K562 (cell line): ENCODE data around the gene ERN1. TPM values are rescaled to one million over a fixed set of nuclear protein-coding genes. Genes with fewer than 3 reads are reported as not detected.
A peak's percentile ranks its signal among the peaks of the same experiment; 100 is the strongest.

Source experiments
- ATAC-seq: fragments of 200-7000 bp; cut with Tn5 transposase; 3 replicates; pipeline ENCODE4 v1.9.1; 2020; ENCODE audit warnings: moderate library complexity
- BruUV-seq: library from RNA; stranded (reverse); fragments of 400-500 nt; replicated peaks from 2 replicates; lab custom pipeline; 2021; lab: Mats Ljungman, UMichigan
- CTCF ChIA-PET: fragments of 300-600 bp; formaldehyde crosslinking; extraction: SDS; loops from one replicate; lab custom pipeline; 2021; ENCODE audit warnings: low intra/inter-chr PET ratio; lab: Yijun Ruan, JAX
- POLR2A ChIA-PET: fragments of 300-600, 350-650 bp; sonication (Branson Sonifier 250); formaldehyde crosslinking; extraction: SDS; loops from one replicate; lab custom pipeline; 2021; ENCODE audit warnings: antibody characterized with exemption, inconsistent platforms; lab: Yijun Ruan, JAX
- DNase-seq, 4 experiments: peaks; one replicate each; pipeline versions ENCODE4 v3.0.0 to v3.0.0-alpha.2; 2011 to 2018; ENCODE audit warnings: low spot score in 3 of 4, mixed read lengths in 3 of 4; ENCODE audit errors: extremely low read depth in 1 of 4
- FAIRE-seq: peaks from 2 replicates; lab custom pipeline; 2011; peaks lifted over from hg19 to GRCh38; lab: Jason Lieb, UNC
- H2AFZ ChIP-seq: 2 replicates; pipeline ENCODE4 v1.6.0; 2011; ENCODE audit warnings: low read depth, low read length, control low read depth, inconsistent platforms
- H3K27ac ChIP-seq: fragments of 200-600 bp; 3 replicates; pipeline ENCODE4 v1.8.0; 2011; ENCODE audit warnings: low read depth, mild to moderate bottlenecking, control low read depth, inconsistent platforms, low read length, moderate library complexity, mixed read lengths; ENCODE audit errors: extremely low read depth
- H3K27me3 ChIP-seq, 2 experiments: fragments of 300-600 bp in 1 of 2; 2 replicates in 1 of 2; 3 replicates in 1 of 2; pipeline versions ENCODE4 v1.6.0 to v1.8.0; 2011; ENCODE audit warnings: inconsistent platforms in 2 of 2, low read length in 2 of 2, mild to moderate bottlenecking in 1 of 2, mixed read lengths in 1 of 2, moderate library complexity in 1 of 2; ENCODE audit not compliant: control insufficient read depth in 2 of 2, insufficient read depth in 2 of 2
- H3K36me3 ChIP-seq: fragments of 300-600 bp; 3 replicates; pipeline ENCODE4 v1.8.0; 2011; ENCODE audit warnings: mild to moderate bottlenecking, low read length, inconsistent platforms; ENCODE audit not compliant: control insufficient read depth, insufficient read depth
- H3K4me1 ChIP-seq, 2 experiments: fragments of 200-600 bp in 1 of 2; replicated peaks in 1 of 2; 2 replicates in 1 of 2; 3 replicates in 1 of 2; pipeline versions ENCODE4 v1.5.1 to v1.8.0; 2011; ENCODE audit warnings: inconsistent platforms in 2 of 2, low read length in 2 of 2, mild to moderate bottlenecking in 1 of 2, mixed read lengths in 1 of 2, moderate library complexity in 1 of 2; ENCODE audit not compliant: control insufficient read depth in 2 of 2, insufficient read depth in 2 of 2
- H3K4me2 ChIP-seq: 2 replicates; pipeline ENCODE4 v1.6.1; 2011; ENCODE audit warnings: low read length, control low read depth, inconsistent platforms, mixed read lengths; ENCODE audit not compliant: insufficient read depth
- H3K4me3 ChIP-seq: fragments of 200-600 bp; sonication (generic), shearing (Covaris generic); 2 replicates; pipeline ENCODE4 v1.5.1; 2016; ENCODE audit warnings: control low read depth, inconsistent platforms
- H3K79me2 ChIP-seq: fragments of 200-600 bp; 3 replicates; pipeline ENCODE4 v1.8.0; 2011; ENCODE audit warnings: low read length, inconsistent platforms; ENCODE audit not compliant: control insufficient read depth, insufficient read depth
- H3K9ac ChIP-seq, 2 experiments: 2 replicates each; pipeline versions ENCODE4 v1.6.0 to v1.6.1; 2011; ENCODE audit warnings: low read depth in 2 of 2, low read length in 2 of 2, control low read depth in 1 of 2, inconsistent platforms in 1 of 2, mild to moderate bottlenecking in 1 of 2, mixed read lengths in 1 of 2; ENCODE audit not compliant: insufficient read depth in 1 of 2
- H3K9me1 ChIP-seq: one replicate; pipeline ENCODE4 v1.6.0; 2011; ENCODE audit warnings: inconsistent platforms, mild to moderate bottlenecking, low read length, moderate library complexity; ENCODE audit not compliant: control insufficient read depth, insufficient read depth
- H3K9me3 ChIP-seq: replicated peaks from 2 replicates; pipeline ENCODE4 v1.5.1; 2011; ENCODE audit warnings: low read depth, low read length, inconsistent platforms; ENCODE audit not compliant: control insufficient read depth, insufficient read depth
- H4K20me1 ChIP-seq: replicated peaks from 2 replicates; pipeline ENCODE4 v1.6.1; 2011; ENCODE audit warnings: low read length, inconsistent platforms, mixed read lengths; ENCODE audit not compliant: control insufficient read depth, insufficient read depth
- BRCA1 ChIP-seq, 2 experiments: fragments of 450-650 bp in 1 of 2; sonication (generic) in 1 of 2; formaldehyde crosslinking in 1 of 2; IDR thresholded peaks; 2 replicates each; pipeline versions ENCODE4 v1.5.0 to v1.6.1; 2017 to 2020; ENCODE audit warnings: mild to moderate bottlenecking in 1 of 2, missing genetic modification reagents in 1 of 2
- BRD9 ChIP-seq: fragments of 450-650 bp; IDR thresholded peaks from 2 replicates; pipeline ENCODE4 v1.6.1; 2018; ENCODE audit warnings: low read depth; ENCODE audit not compliant: partially characterized antibody
- GABPA ChIP-seq: fragments of 200-800 bp; sonication (Bioruptor generic); conservative IDR thresholded peaks from 2 replicates; pipeline ENCODE4 v1.6.1; 2016; ENCODE audit warnings: low read depth, missing genetic modification characterization, missing compliant biosample characterization
- HDAC8 ChIP-seq: fragments of 450-650 bp; IDR thresholded peaks from 2 replicates; pipeline ENCODE4 v1.6.1; 2016; ENCODE audit warnings: mild to moderate bottlenecking, missing genetic modification characterization, moderate library complexity, missing compliant biosample characterization
- PHB ChIP-seq: fragments of 250-450 bp; sonication (Bioruptor Pico); IDR thresholded peaks from 2 replicates; pipeline ENCODE4 v1.5.0; 2021
- SMAD1 ChIP-seq: fragments of 150-350 bp; IDR thresholded peaks from 2 replicates; pipeline ENCODE4 v1.6.1; 2014; ENCODE audit warnings: low read length, low read depth; ENCODE audit not compliant: partially characterized antibody
- ZBTB1 ChIP-seq: sonication (generic); formaldehyde crosslinking; IDR thresholded peaks from 2 replicates; pipeline ENCODE4 v1.8.1; 2023; ENCODE audit warnings: missing genetic modification reagents, low read depth, mild to moderate bottlenecking, borderline replicate concordance
- ZNF12 ChIP-seq: sonication (generic); formaldehyde crosslinking; IDR thresholded peaks from 2 replicates; pipeline ENCODE4 v1.4.0; 2020; ENCODE audit warnings: mild to moderate bottlenecking, missing genetic modification reagents
- WGBS: fragments of 100-300 bp; shearing (Covaris generic); methylation state at CpG from one replicate; pipeline ENCODE4 v1.1.6; 2016; ENCODE audit warnings: low coverage, mixed read lengths; ENCODE audit not compliant: insufficient coverage; ENCODE audit errors: missing lambda C conversion rate; 5-methylcytosine and 5-hydroxymethylcytosine counted together
- in situ Hi-C: fragments of 300-500 bp; cut with MboI; formaldehyde crosslinking; loops from 4 replicates; pipeline ENCODE4 v1.15.0; 2018; ENCODE audit warnings: inconsistent platforms, mixed read lengths
- intact Hi-C: fragments of 100-400 bp; cut with micrococcal nuclease; formaldehyde crosslinking; loops from 2 replicates; pipeline ENCODE4 v1.14.2; 2022
- polyA plus RNA-seq, 8 experiments: library from polyadenylated mRNA; depleted of rRNA in 4 of 8; stranded (reverse) in 5 of 8; unstranded in 3 of 8; fragments of >200 nt; fragmentation: Nextera tagmentation in 2 of 8; fragmentation: Illumina TruSeq in 1 of 8; extraction: Ambion mirVana in 2 of 8; extraction: Trizol in 1 of 8; gene quantifications; 2 replicates each; pipeline versions ENCODE4 v1.2.1 to v1.2.3, GENCODE V29; 2011 to 2014; ENCODE audit warnings: inconsistent platforms in 1 of 8, missing spikeins in 1 of 8
- total RNA-seq, 7 experiments: library from RNA; depleted of rRNA in 6 of 7; stranded (reverse); fragments of >200 nt in 6 of 7; fragmentation: Illumina TruSeq in 2 of 7; extraction: Trizol in 2 of 7; gene quantifications; 2 replicates each; pipeline versions ENCODE4 v1.2.1 to v1.2.3, GENCODE V29; 2011 to 2021; ENCODE audit warnings: low replicate concordance in 1 of 7
- TF ChIP-seq, protein P1 (sequence below): sonication (generic); formaldehyde crosslinking; IDR thresholded peaks from 2 replicates; pipeline ENCODE4 v1.9.0; 2022; ENCODE audit warnings: mild to moderate bottlenecking, missing genetic modification reagents
- TF ChIP-seq, protein P2 (sequence below): sonication (generic); formaldehyde crosslinking; IDR thresholded peaks from 2 replicates; pipeline ENCODE4 v1.8.0; 2022; ENCODE audit warnings: mild to moderate bottlenecking, missing genetic modification reagents
- TF ChIP-seq, protein P3 (sequence below), 3 experiments: IDR thresholded peaks in 2 of 3; conservative IDR thresholded peaks in 1 of 3; 2 replicates each; pipeline ENCODE4 v1.5.1; 2011 to 2012; ENCODE audit warnings: low read length in 3 of 3, mild to moderate bottlenecking in 3 of 3, control low read depth in 2 of 3, improper control_type of control experiment in 1 of 3, inconsistent platforms in 1 of 3, low read depth in 1 of 3, mixed read lengths in 1 of 3, moderate library complexity in 1 of 3; ENCODE audit not compliant: insufficient read depth in 2 of 3
- TF ChIP-seq, protein P4 (sequence below): sonication (generic); formaldehyde crosslinking; IDR thresholded peaks from 2 replicates; pipeline ENCODE4 v1.8.0; 2022; ENCODE audit warnings: missing genetic modification reagents, mild to moderate bottlenecking, moderate library complexity, borderline replicate concordance

ERN1 gene
- total and polyA plus RNA-seq, 9 of the 15 experiments (the other 6 are each of a cell fraction or from before 2014, with no cell fraction given): 2.1 to 22.5 (median 7.3) TPM

DNA sequence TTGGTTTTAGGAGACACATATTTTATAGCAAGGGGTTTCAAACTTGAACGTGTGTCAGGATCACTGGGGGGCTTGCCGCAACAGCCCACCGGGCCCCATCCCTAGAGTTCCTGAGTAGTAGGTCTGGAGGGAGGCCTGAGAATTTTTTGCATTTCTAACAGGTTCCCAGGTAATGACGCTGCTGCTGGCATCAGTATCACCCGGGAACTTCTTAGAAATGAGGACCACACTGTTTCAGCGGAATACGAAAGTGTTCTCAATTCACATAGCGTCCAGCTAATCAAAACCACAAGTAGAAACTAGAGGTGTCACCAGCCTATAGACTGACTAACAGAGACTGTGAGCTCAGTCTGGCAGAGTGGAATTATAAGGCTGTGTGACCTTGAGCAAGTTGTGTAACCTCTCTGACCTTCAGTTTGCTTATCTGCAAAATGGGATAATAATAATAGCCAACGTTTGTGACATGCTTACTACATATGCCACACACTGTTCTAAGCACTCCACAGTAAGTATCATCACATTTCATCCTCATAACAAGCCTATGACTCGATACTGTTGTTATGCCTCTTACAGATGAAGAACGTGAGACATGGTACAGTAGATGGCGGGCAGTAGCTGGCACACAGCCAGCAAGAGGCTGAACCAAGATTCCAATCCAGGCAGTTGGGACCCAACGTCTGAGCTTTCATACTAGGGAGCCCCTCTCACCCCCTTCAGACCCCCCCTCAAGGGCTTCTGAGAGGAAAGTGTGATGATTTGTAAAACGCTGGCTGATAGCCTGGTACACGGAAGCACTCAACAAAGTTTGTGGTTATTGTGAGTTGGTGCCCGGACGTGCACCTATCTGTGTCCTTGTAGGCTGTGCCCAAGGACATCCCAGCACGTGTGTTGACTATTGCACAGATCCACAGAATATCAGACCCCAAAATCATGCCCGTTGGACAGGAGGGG is 104.9 kb downstream of the ERN1 start:
- ChIA-PET CTCF (interaction anchor here (0.6 to 2.1 kb wide), 3 partner anchors 103 to 135 kb away, joined by 3 to 10 read pairs (median 4); partner anchors contain the start of gene GH1), POLR2A (interaction anchor here (0.6 to 4.2 kb wide), 11 partner anchors 12 to 121 kb away, joined by 3 to 24 read pairs (median 6); no protein-coding TSS in a partner anchor)
- H3K9me1 ChIP-seq: no peaks in the 10 kb centered on the region
- intact Hi-C loops: loop anchor here (2.0 to 10.0 kb wide), 4 partner anchors 33 to 257 kb away; partner anchors contain the start of gene GH1
- ATAC-seq (peak; percentile 2; the same call in 2 of the 3 replicates), FAIRE-seq (peak; percentile 29), DNase-seq (no peak)
- H3K27ac ChIP-seq: peak overlapping the region; percentile 93
- no peak overlapping the region for H3K4me3 ChIP-seq
- H3K4me1 ChIP-seq: peaks cover 34 to 35% of the 10 kb centered on the region in 2 experiments; a peak in 4 of 5 replicates
- H2AFZ ChIP-seq: peak overlapping the region; percentile 88
- H3K4me2 ChIP-seq: peak overlapping the region; percentile 77
- no TSS peak for BruUV-seq
- WGBS: 36% methylated on average over 19 of the region's 19 CpGs
- no peaks in the 10 kb centered on the region for H3K27me3 ChIP-seq
- no peaks in the 10 kb centered on the region for H4K20me1 ChIP-seq
- no peaks in the 10 kb centered on the region for H3K36me3 ChIP-seq
- no peaks in the 10 kb centered on the region for H3K9me3 ChIP-seq
- no peaks in the 10 kb centered on the region for H3K79me2 ChIP-seq
- in situ Hi-C loops: loop anchor here (10.0 kb wide), 2 partner anchors 110 to 260 kb away; partner anchors contain the start of genes CSHL1 and GH1
- H3K9ac ChIP-seq: peak overlapping the region; percentile 21 to 75; a peak in 3 of 4 replicates
- TF ChIP-seq, protein P1, sequence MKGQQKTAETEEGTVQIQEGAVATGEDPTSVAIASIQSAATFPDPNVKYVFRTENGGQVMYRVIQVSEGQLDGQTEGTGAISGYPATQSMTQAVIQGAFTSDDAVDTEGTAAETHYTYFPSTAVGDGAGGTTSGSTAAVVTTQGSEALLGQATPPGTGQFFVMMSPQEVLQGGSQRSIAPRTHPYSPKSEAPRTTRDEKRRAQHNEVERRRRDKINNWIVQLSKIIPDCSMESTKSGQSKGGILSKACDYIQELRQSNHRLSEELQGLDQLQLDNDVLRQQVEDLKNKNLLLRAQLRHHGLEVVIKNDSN (CRISPR knock-in tag): peak; percentile 41
- peak; percentile 64; the same call in 1 of the 2 replicates for TF ChIP-seq HDAC8 (tag)
- TF ChIP-seq, protein P2, sequence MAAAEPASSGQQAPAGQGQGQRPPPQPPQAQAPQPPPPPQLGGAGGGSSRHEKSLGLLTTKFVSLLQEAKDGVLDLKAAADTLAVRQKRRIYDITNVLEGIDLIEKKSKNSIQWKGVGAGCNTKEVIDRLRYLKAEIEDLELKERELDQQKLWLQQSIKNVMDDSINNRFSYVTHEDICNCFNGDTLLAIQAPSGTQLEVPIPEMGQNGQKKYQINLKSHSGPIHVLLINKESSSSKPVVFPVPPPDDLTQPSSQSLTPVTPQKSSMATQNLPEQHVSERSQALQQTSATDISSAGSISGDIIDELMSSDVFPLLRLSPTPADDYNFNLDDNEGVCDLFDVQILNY (CRISPR knock-in tag): no peak
- TF ChIP-seq, protein P3, sequence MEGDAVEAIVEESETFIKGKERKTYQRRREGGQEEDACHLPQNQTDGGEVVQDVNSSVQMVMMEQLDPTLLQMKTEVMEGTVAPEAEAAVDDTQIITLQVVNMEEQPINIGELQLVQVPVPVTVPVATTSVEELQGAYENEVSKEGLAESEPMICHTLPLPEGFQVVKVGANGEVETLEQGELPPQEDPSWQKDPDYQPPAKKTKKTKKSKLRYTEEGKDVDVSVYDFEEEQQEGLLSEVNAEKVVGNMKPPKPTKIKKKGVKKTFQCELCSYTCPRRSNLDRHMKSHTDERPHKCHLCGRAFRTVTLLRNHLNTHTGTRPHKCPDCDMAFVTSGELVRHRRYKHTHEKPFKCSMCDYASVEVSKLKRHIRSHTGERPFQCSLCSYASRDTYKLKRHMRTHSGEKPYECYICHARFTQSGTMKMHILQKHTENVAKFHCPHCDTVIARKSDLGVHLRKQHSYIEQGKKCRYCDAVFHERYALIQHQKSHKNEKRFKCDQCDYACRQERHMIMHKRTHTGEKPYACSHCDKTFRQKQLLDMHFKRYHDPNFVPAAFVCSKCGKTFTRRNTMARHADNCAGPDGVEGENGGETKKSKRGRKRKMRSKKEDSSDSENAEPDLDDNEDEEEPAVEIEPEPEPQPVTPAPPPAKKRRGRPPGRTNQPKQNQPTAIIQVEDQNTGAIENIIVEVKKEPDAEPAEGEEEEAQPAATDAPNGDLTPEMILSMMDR (IDR thresholded peaks at IDR 0.05 in 2 of 3, conservative IDR thresholded peaks at IDR 0.05 in 1 of 3; ENCODE audit: insufficient read depth in 2 of 3, low read depth in 1 of 3, low read length in 3 of 3): no peak
- TF ChIP-seq, protein P4, sequence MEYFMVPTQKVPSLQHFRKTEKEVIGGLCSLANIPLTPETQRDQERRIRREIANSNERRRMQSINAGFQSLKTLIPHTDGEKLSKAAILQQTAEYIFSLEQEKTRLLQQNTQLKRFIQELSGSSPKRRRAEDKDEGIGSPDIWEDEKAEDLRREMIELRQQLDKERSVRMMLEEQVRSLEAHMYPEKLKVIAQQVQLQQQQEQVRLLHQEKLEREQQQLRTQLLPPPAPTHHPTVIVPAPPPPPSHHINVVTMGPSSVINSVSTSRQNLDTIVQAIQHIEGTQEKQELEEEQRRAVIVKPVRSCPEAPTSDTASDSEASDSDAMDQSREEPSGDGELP (CRISPR knock-in tag): no peak
- TF ChIP-seq BRCA1 (IDR thresholded peaks at IDR 0.05): no peak
- TF ChIP-seq BRCA1 (CRISPR knock-in tag; IDR thresholded peaks at IDR 0.05): no peak
- no peak for TF ChIP-seq ZNF12 (CRISPR knock-in tag)
- TF ChIP-seq PHB (CRISPR knock-in tag): 0 out of 2 replicates have a peak, but pooled peaks have one; percentile 30
- peak; percentile 25 for TF ChIP-seq BRD9
- no peak for TF ChIP-seq ZBTB1
- TF ChIP-seq SMAD1: no peak
- no peak for TF ChIP-seq GABPA (tag)
